HG03432 (cell line): ENCODE data around the gene LAMC2.
"Not testable (repeated sequence)": the region's sequence is repeated elsewhere in the genome, so short reads cannot be mapped to it uniquely, and the experiment has no call there.

ENCODE experiments used
- ATAC-seq: cut with Tn5 transposase; IDR thresholded peaks from one replicate; pipeline ENCODE4 v1.9.1; 2021; ENCODE audit warnings: mild to moderate bottlenecking, moderate library complexity; ENCODE audit not compliant: unreplicated experiment

Gene LAMC2

DNA sequence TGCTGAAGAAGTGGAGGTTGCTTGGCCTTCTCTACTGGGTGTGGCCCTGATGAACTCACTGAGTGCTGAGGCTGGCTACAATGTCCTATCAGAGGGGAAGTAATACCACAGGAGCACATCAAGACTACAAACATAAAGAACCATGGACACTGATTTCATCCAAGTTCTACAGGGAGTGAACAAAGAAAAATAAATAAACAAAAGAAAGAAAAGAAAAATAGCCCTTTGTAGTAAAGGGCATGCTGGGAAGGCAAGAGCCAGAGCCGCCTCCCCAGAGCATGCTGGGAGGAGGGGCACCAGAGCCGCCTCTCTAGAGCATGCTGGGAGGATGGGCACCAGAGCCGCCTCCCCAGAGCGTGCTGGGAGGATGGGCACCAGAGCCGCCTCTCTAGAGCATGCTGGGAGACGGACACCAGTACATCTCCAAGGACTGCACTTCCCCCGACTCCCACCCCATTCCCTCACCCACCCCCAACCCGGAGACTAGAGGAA, 65.9 kb downstream of the LAMC2 start:
- no peak for ATAC-seq

DNA sequence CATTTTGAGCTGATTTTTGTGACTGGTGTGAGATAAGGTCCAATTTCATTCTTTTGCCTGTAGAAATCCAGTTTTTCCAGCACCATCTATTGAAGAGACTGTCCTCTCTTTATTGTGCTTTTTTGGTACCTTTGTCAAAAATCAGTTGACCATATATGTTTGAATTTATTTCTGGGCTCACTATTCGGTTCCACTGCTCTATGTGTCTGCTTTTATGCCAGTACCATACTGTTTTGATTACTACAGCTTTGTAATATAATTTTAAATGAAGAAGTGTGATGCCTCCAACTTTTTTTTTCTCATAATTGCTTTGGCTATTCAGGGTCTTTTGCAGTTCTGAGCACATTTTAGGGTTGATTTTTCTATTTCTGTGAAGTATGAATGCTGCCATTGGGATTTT, 69.0 kb downstream of the LAMC2 start:
- no peak for ATAC-seq

DNA sequence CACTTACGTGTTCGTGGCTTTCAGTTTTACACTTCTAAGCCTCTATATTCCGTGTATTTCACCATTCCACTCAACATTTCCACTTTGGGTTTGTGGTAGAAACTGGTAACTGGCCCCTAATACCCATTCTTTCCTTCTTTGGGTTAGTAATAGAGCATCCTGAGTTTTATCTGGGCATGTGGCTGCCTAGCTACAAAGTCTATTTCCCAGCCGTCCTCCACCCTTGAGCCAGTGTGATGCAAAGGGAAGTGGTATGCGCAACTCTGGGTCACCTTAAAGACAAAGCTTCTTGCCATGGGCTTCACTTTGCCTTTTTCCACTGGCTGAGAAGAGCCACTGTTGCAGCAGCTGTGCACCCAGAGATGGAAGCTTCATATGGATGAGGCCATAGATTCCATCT, 73.9 kb downstream of the LAMC2 start:
- ATAC-seq, result no peak

DNA sequence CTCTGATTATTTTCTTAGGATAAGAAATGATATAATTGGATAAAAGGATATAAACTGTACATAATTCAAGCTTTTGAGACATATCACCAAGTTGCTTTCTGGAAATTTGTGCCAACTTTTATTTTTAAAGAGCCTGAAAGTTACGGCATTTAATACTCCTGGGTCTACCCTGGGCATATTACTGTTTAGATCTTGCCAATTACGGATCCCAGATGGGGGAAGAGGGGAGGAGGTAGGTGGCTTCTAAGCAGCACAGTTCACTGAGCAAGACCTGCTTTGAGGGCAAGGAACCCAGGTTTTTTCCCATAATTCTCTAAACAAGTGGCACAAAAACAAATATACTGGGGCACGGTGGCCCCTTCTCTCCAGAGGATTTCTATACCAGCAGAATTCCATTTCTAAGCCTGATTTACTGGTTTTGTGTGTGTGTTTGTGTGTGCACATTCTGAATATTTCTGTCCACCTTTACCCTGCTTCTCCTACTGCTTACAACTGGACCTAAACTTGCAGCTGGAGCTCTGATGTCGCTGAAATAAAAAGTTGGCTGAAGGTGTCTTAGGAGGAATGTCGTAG, 76.7 kb downstream of the LAMC2 start:
- no peak for ATAC-seq

DNA sequence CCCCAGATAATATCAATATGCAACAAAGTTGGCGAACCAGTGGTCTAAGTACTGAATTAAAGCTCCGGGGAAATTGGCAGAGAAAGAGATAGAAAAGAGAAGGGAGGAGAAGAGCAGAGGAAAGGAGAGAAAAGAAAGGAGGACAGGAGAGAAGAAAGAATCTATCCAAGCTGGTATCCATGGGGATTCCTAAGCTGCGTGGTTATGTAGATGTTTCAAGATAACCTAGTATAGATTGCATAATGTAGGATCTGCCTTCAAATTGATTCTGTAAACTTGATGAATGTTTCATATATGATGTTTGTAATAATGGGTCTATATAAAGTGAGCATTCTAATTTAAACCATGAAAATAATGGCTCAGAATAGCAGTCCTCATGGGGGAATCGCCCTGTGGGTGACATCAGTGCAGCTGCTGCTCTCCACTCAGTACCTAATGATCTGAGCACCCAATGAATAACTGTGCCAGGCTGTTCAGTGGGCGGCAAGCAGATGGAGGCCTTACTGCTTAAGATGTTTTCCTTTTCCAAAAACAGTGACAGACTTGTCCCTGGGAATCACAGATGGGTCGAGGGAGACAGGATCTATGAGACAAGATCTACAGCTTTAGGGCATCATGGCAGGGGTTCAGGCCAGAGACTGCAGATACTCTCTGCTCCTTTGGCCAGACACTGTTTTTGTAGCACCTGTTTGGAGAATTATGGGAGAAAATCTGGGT, 78.0 kb downstream of the LAMC2 start:
- ATAC-seq, result no peak

DNA sequence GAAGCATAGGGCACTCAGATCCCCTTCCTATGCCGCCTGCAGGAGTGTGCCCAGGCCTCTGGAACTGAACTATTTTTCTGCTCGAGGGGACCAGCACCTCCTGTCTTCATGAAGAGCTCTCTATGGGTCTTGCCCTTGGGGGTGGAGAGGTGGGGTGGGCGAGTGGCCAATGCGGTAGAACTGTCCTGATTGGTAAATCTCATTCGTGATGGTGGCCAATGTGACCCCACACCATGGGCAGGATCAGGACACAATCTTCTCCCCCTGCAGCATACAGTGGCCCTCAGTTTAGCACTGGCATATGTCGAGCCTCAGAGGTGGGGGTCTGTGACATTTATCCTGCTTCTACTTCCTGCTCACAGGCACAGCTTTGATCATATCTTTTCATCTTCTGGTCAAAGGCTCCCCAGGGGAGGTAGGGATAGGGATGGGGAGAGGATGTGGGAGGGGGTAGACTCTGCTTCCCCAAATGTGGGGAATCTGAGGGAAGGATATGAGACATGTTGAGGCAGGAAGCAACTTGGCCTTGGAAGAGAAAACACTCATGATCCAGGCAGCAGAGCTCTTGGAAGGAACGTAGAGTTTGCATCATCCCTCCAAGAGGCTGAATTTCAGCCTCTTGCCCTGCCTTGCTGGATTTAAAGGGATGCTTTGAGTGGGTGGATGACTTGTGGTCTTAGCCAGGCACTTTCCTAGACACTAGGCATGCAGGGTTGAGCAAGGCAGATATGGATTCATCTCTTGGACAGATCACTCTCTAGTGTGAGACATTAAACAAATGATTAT, 81.8 kb downstream of the LAMC2 start:
- ATAC-seq, result no peak

DNA sequence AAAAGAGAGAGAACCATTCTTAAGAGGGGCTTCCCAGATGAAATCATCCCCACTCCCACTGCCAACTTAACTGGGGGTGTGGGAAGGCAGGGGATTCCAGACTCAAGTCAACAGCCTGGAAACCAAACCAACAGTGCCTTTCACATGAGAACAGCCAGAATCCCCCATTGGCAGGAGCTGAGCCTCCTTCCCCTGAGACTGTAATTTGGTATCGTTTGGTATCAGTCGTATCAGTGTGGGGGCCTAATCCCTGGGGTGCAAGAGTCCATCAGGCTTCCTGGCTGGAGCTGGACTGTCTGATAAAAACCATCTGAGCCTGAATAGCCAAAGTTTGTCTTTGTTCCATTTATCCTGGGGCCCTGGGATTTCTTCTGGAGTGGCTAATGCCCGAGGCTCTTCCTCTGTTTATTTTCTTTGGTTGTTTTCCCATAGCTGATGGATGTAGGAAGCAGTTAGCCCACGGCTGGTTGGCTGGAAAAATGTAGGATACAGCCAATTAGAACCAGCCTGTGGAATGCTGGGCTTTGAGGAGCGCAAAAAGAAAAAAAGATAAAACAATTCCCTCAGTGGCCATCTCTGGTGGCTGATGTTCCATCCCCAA, 84.6 kb downstream of the LAMC2 start:
- ATAC-seq, result no peak

DNA sequence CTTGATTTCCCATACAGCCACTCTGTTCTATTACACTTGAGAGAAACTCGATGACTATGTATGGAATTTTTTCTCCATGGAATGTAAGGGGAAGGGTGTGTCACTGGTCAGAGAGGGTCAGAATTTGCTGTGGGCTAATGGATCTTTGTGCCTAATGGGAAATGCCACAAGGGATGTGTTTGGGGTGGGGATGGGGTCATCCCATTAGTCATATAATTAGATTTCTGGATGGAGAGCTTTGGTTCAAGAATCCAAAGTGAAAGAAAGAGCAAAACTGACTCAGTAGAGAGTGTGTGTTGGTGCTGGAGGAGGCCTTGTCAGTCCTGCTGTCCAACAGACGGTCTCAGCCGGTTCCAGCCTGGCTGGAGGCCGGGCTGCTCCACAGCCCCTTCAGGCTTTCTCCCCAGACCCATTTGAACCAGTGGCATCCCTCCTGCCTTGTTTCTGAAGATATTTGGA, 86.4 kb downstream of the LAMC2 start:
- ATAC-seq, result no peak

DNA sequence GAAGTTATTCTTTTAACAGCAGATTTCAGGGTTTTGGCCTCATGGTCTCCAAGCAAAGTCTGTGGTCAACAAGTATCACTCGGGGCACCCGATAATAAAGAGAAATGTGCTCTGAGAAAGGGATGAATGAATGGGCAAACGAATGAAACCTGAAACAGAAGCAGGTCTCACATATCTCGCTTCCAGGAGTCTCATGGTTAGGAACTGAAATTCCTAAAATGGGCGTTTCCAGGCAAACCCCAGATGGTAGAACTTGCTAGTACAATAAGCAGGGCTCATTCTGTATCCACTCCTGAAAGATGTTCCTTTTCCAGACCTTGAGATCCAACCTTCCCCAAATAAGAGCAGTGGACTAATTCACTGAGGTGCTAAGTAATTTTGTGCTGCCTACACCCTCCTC, 87.2 kb downstream of the LAMC2 start:
- ATAC-seq, result no peak

DNA sequence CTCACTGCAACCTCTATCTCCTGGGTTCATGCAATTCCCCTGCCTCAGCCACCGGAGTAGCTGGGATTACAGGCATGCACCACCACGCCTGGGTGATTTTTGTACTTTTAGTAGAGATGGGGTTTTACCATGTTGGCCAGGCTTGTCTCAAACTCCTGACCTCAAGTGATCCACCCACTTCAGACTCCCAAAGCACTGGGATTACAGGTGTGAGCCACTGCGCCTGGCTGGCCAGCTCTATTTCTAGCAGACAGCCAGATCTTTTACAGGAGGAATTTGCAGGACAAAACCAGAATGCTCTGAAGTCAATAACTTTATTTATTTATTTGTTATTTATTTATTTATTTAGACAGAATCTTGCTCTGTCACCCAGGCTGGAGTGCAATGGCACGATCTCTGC, 87.9 kb downstream of the LAMC2 start:
- ATAC-seq, result not testable (repeated sequence)

DNA sequence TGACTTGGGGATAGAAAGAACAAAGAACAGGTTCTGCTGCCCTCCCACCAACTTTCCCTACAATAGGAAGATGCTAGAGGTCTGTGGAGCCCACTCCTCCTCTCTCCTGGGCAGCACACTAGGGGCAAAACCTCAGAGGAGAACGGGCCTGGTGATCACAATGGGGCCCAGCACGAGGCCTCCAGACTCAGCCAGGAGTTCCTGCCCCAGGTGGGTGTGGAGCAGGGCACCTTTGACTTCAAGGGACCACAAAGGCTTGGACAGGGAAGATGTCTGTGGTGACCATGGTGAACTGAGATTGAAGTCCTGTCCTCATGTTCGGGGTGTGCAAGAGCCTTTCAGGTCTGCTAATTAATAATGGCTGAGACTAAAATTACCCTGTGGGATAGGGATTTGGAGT, 88.8 kb downstream of the LAMC2 start:
- ATAC-seq, result no peak

DNA sequence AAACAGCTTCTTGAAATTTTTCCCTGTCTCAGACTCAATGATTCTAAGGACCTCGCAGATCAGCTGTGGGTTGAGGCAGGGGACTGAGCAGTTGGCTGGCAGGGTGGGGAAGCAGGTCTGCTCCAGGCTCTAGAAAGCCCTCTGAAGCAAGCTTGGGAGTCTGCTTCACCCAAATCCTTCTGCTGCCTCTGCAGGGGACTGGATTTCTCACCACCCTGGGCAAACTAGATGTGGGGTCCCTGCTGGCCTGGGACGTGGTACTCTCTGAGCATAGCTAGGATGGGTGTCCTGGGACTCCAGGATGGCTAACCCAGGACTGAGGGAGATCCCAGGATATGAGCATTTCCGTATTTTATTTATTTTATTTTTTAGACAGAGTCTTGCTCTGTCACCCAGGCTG, 89.3 kb downstream of the LAMC2 start:
- ATAC-seq, result no peak

DNA sequence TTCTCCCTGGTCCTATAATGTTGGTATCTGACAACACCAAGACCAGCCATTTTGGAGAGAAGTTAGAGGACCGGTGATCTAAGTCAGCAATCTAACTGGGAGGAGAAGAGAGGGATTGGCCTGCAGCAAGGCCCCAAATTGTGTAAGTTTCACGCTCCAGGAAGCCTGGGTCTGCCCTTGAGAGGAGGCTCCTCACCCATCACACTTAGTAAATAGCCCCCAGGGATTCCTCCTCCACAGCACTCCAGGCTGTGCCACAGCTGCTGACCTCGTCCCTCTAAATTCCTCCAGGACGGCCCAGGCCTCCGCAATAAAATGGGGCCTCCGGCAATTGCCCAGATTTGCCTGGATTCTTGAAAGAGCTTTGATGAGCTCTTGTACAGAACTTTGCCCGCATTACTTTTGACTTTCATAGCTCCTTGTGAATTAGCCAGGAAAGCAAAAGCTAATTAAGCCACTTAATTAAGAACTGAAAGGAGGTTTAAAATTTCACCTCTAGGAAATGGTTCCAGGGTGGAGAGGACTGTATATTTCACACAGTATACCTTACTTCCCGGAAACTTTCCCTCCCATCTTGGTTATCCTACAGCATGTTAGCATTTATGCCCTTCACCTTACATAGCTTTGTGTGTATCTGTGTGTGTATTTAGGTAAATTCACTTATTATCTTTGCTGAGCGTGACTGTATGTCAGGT, 90.5 kb downstream of the LAMC2 start:
- ATAC-seq, result no peak

DNA sequence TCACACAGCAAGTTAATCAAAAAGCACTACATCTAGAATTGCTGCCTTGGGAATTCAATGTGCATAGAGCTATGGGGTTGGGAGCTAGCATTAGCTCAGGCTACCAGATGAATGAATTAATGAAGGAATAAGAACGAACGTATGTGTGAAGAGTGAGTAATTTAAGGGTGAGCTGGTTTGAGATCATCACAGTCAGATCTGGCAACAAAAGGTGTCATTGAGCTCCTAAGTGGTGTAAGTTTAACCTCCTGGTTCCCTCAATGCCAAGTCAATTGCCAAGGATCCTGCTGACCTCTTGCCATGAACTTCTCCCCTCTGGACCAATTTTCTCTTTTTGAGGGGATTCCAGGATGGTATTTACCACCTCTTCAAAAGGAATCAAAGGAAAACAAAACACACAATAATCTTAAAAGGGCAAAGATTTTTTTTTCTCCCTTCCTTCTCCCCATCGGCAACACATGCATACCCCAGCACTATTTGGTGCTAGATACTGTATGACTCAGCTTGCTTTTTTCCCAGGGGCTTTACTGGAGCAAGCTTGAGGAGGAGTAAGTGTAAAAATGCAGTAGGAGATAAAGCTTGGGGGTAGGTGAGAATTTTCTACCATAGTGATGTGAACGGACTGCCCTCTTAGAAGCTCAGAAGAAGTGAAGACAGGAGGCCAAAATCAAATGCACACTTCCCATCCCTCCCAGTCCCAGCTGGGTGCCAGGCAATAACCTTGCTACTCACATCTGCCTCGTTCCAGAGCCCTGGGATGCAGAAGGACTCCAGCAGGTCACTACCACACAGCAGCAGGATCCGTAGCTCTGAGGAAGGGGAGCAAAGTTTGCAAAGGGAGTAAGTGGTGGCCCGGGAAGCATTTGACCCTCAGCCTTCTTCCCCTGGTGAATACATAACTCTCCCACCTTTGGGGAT, 92.0 kb downstream of the LAMC2 start:
- no peak for ATAC-seq

DNA sequence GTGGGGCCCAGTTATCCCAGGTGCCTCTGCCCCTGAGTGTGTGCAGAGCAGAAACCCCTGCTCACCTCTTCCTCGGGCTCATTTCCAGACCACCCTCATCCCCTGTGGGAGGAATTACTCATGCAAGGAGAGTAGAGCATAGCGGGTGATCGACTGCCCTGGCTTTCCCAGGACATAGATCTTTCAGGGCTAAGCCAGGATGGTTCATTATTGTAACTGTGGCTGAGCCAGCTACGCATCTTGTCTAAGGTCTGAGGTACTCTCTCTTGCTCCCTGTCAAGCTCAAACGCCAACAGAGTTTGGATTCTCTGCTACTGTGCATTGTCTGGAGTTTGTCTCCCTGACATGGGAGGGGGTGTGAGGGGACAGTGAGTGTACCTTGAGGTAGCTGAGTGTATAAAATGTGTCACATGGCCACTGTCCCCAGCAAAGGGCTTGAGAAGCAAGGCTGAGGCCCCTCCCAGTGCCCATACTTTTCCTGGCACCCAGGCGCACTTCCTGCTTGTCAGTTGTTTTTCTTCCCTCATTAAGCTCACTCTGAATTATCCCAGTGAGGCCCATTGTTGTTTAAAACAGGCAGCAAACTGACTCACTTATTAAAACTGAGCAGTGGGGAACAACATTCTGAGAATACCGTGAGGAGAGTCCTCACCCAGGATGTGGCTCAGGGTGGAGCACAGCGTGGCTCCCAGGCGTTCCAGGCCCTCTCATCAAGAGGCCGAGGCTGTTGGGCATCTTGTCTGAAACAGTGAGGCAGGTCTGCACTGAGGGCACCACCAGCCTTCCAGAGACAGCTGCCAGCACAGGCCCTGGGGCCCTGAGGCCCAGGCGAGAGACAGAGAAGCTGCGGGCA, 92.9 kb downstream of the LAMC2 start:
- ATAC-seq, result no peak

DNA sequence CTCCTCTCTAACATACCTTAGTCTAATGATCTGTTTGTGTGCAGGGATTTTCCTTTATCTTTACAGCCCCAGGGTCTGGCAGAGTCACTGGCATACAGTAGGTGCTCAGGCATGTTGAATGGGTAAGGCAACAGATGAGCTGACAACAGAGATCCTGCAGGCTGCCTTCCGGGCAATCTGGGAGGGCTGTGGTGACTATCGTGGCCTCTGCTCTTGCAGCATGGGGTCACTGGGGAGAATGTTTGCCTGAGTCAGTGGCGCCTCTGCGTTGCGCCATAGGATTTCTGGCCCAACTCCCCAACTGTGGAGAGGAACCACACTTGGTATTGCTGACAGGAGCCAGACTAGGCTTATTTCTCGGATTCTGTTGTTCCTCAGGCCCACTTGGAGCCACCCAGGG, 93.8 kb downstream of the LAMC2 start:
- ATAC-seq, result no peak

DNA sequence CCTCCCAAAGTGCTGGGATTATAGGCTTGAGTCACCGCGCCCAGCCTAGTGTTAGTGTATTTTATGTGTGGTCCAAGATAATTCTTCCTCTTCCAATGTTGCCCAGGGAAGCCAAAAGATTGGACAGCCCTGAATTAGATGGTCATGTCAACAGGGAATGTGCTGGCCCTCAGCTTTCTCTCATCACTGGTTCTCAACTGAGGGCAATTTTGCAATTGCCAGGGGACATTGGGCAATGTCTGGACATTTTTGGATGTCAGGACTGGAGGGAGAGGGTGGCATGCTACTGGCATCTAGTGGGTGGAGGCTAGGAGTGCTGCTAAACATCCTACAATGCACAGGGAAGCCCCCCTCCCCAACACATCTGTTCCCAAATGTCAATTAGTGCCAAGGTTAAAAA, 95.0 kb downstream of the LAMC2 start:
- no peak for ATAC-seq

DNA sequence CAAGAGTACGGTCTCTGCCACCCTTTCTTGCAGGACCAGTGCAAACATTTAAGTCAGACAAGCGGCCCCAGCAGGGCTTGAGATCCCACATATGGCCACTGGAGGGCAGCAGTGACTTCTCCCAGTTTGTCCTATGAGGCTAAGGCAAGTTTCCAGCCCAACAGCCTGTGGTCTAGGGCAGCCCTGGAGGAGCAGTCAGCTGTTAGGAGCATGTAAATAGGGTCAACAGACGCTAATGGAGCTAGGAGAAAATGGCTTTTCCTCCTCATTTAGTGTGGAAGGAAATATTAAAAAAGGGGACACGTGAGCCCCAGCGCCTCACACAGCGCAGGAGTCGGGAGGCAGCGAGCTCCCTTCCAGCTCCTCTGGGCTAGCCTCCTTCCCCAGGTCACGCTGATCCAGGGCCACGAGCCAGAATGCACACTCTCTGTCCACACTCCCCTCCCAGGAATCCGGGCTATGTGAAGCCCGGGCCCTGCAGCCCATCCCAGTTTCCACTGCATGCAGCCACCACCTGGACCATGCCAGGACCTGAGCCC, 95.6 kb downstream of the LAMC2 start:
- peak; percentile 77 for ATAC-seq
